Measurements from ENCODE around the gene MYBPC1. TPM values are rescaled to one million over a fixed set of nuclear protein-coding genes. Genes with fewer than 3 reads are reported as not detected.

Gene MYBPC1
- total and polyA plus RNA-seq, 2 of the 13 experiments (the other 11 are each of a cell fraction or from before 2014, with no cell fraction given), result 0.31 to 0.53 TPM

GRCh38 chr12:101654442-101654841 is 59.7 kb downstream of the MYBPC1 start:
- Histone ChIP-seq H3K4me3 (replicated peaks in 1 of 3; ENCODE audit: insufficient read depth in 1 of 3, low read depth in 2 of 3, low read length in 3 of 3) (no peak overlapping the region), H3K36me3 (replicated peaks in 1 of 2; ENCODE audit: control insufficient read depth in 1 of 2, insufficient read depth in 2 of 2, low read length in 2 of 2) (no peaks in the 10 kb centered on the region), H3K79me2 (ENCODE audit: insufficient read depth, low read length) (no peaks in the 10 kb centered on the region), H4K20me1 (ENCODE audit: insufficient read depth, low read length) (no peaks in the 10 kb centered on the region), H3K9me3 (ENCODE audit: low read length) (no peaks in the 10 kb centered on the region), H3K27ac (ENCODE audit: extremely low read length, insufficient read depth, low read length) (peak overlapping the region; percentile 84), H3K4me1 (ENCODE audit: insufficient read depth, low read length) (peaks cover 53% of the 10 kb centered on the region), H2AFZ (ENCODE audit: low read length) (peak overlapping the region; percentile 74), H3K9ac (ENCODE audit: insufficient read depth, low read depth, low read length) (no peak overlapping the region), H3K27me3 (ENCODE audit: control insufficient read depth in 1 of 2, insufficient read depth in 2 of 2, low read length in 2 of 2) (no peaks in the 10 kb centered on the region), H3K4me2 (ENCODE audit: low read depth, low read length) (no peak overlapping the region)
- TF ChIP-seq HNRNPK (IDR thresholded peaks at IDR 0.05; ENCODE audit: low read depth, low read length, poor library complexity, severe bottlenecking) (no peak), KMT2B (CRISPR knock-in tag; IDR thresholded peaks at IDR 0.05) (no peak), SIX4 (CRISPR knock-in tag; IDR thresholded peaks at IDR 0.05) (no peak), YEATS4 (CRISPR knock-in tag; IDR thresholded peaks at IDR 0.05; ENCODE audit: borderline replicate concordance) (no peak), EED (CRISPR knock-in tag; IDR thresholded peaks at IDR 0.05) (no peak), IRF2 (CRISPR knock-in tag; IDR thresholded peaks at IDR 0.05) (no peak), ZBTB21 (CRISPR knock-in tag; IDR thresholded peaks at IDR 0.05) (no peak), ZNF414 (CRISPR knock-in tag; IDR thresholded peaks at IDR 0.05) (no peak), ZNF619 (CRISPR knock-in tag; IDR thresholded peaks at IDR 0.05) (no peak), ERF (CRISPR knock-in tag; IDR thresholded peaks at IDR 0.05) (no peak), ZNF674 (CRISPR knock-in tag; IDR thresholded peaks at IDR 0.05; ENCODE audit: low read depth) (no peak), ZNF276 (CRISPR knock-in tag; IDR thresholded peaks at IDR 0.05; ENCODE audit: low read depth) (no peak), FOXM1 (CRISPR knock-in tag; IDR thresholded peaks at IDR 0.05) (no peak), SRY (CRISPR knock-in tag; IDR thresholded peaks at IDR 0.05) (no peak)
- TF ChIP-seq, protein P1, sequence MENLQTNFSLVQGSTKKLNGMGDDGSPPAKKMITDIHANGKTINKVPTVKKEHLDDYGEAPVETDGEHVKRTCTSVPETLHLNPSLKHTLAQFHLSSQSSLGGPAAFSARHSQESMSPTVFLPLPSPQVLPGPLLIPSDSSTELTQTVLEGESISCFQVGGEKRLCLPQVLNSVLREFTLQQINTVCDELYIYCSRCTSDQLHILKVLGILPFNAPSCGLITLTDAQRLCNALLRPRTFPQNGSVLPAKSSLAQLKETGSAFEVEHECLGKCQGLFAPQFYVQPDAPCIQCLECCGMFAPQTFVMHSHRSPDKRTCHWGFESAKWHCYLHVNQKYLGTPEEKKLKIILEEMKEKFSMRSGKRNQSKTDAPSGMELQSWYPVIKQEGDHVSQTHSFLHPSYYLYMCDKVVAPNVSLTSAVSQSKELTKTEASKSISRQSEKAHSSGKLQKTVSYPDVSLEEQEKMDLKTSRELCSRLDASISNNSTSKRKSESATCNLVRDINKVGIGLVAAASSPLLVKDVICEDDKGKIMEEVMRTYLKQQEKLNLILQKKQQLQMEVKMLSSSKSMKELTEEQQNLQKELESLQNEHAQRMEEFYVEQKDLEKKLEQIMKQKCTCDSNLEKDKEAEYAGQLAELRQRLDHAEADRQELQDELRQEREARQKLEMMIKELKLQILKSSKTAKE (CRISPR knock-in tag; IDR thresholded peaks at IDR 0.05; ENCODE audit: borderline replicate concordance), result no peak
- TF ChIP-seq, protein P2, sequence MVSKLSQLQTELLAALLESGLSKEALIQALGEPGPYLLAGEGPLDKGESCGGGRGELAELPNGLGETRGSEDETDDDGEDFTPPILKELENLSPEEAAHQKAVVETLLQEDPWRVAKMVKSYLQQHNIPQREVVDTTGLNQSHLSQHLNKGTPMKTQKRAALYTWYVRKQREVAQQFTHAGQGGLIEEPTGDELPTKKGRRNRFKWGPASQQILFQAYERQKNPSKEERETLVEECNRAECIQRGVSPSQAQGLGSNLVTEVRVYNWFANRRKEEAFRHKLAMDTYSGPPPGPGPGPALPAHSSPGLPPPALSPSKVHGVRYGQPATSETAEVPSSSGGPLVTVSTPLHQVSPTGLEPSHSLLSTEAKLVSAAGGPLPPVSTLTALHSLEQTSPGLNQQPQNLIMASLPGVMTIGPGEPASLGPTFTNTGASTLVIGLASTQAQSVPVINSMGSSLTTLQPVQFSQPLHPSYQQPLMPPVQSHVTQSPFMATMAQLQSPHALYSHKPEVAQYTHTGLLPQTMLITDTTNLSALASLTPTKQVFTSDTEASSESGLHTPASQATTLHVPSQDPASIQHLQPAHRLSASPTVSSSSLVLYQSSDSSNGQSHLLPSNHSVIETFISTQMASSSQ (IDR thresholded peaks at IDR 0.05; ENCODE audit: low read depth), result no peak
- TF ChIP-seq, protein P2 (CRISPR knock-in tag; IDR thresholded peaks at IDR 0.05; ENCODE audit: borderline replicate concordance), result no peak
- intact Hi-C loops (cut with micrococcal nuclease; ENCODE audit: unreplicated experiment) (loop anchor here (5.0 kb wide), 1 partner anchor 37 kb away; no protein-coding TSS in a partner anchor), in situ Hi-C loops (cut with HindIII; ENCODE audit: extremely low pct_ligation_motif_present, low pct_unique_long_range_greater_than_20kb) (no loop called here)
- FAIRE-seq, result no peak
- WGBS (ENCODE audit: low lambda C conversion rate), result 100% methylated on average over 1 of the region's 1 CpG
- ATAC-seq, result peak; percentile 43; the same call in 1 of the 3 replicates
- no TSS peak for BruUV-seq (replicated peaks)
- ChIA-PET CTCF (ENCODE audit: low intra/inter-chr PET ratio, low total read pairs) (no interaction called here), POLR2A (interaction anchor here (0.9 to 1.9 kb wide), 7 partner anchors 8 to 55 kb away, joined by 3 to 10 read pairs (median 4); no protein-coding TSS in a partner anchor)
- DNase-seq (ENCODE audit: low spot score), result no peak
